Esophagus muscularis mucosa (tissue), 4 donors: Measurements from ENCODE around the gene NUMA1. TPM values are rescaled to one million over a fixed set of nuclear protein-coding genes. Genes with fewer than 3 reads are reported as not detected.
A peak's percentile ranks its signal among the peaks of the same experiment; 100 is the strongest.

ENCODE experiments used
- DNase-seq: peaks from one replicate; pipeline ENCODE4 v3.0.0-alpha.2; 2017; ENCODE audit errors: extremely low spot score
- H3K27ac ChIP-seq, 4 donors: fragments of 200-600 bp; sonication (generic); replicated peaks in 1 of 4; 1 replicate in 3 of 4; 2 replicates in 1 of 4; pipeline ENCODE4 v1.5.1; 2016 to 2019; ENCODE audit warnings: mild to moderate bottlenecking in 1 of 4
- H3K27me3 ChIP-seq, 4 donors: fragments of 200-600 bp; sonication (generic); one replicate each; pipeline versions ENCODE4 v1.5.1 to v1.6.0; 2016 to 2019
- H3K36me3 ChIP-seq, 4 donors: fragments of 200-600 bp; sonication (generic); one replicate each; pipeline ENCODE4 v1.5.1; 2016 to 2019
- H3K4me1 ChIP-seq, 4 donors: fragments of 200-600 bp; sonication (generic); one replicate each; pipeline ENCODE4 v1.5.1; 2016 to 2019
- H3K4me3 ChIP-seq, 4 donors: fragments of 200-600 bp; sonication (generic); 1 replicate in 2 of 4; 2 replicates in 2 of 4; pipeline ENCODE4 v1.5.1; 2016 to 2019; ENCODE audit warnings: mild to moderate bottlenecking in 4 of 4, moderate library complexity in 1 of 4
- H3K9me3 ChIP-seq, 4 donors: fragments of 200-600 bp; sonication (generic); 1 replicate in 3 of 4; 2 replicates in 1 of 4; pipeline ENCODE4 v1.5.1; 2016 to 2019
- EP300 ChIP-seq: sonication (generic); formaldehyde crosslinking; IDR thresholded peaks from one replicate; pipeline ENCODE4 v1.6.1; 2017; ENCODE audit warnings: antibody characterized with exemption
- POLR2A ChIP-seq: fragments of 450-650 bp; IDR thresholded peaks from one replicate; pipeline ENCODE4 v1.6.1; 2017; ENCODE audit warnings: antibody characterized with exemption, moderate library complexity, mild to moderate bottlenecking, low read depth
- POLR2AphosphoS5 ChIP-seq, 2 donors: sonication (generic); formaldehyde crosslinking; IDR thresholded peaks; one replicate each; pipeline ENCODE4 v1.6.1; 2017; ENCODE audit warnings: antibody characterized with exemption in 2 of 2
- WGBS: methylation state at CpG from one replicate; pipeline ENCODE4 v1.1.5; 2018; 5-methylcytosine and 5-hydroxymethylcytosine counted together
- intact Hi-C: fragments of 100-400 bp; cut with DNase I; formaldehyde crosslinking; loops from one replicate; pipeline ENCODE4 v1.15.1; 2023
- total RNA-seq, 4 donors: library from RNA; depleted of rRNA; stranded (reverse); fragments of >200 nt; gene quantifications; one replicate each; pipeline versions ENCODE4 v1.1.0 to v1.2.1, GENCODE V29; 2016
- TF ChIP-seq, protein P1 (sequence below), 3 experiments: fragments of 200-600 bp in 2 of 3; fragments of 450-650 bp in 1 of 3; sonication (generic) in 2 of 3; IDR thresholded peaks; one replicate each; pipeline ENCODE4 v1.5.1; 2017 to 2019; ENCODE audit warnings: antibody characterized with exemption in 3 of 3, mild to moderate bottlenecking in 2 of 3, moderate library complexity in 1 of 3

NUMA1 gene
- total RNA-seq, 4 donors from 2014 or later: 214 to 328 (median 272) TPM

DNA sequence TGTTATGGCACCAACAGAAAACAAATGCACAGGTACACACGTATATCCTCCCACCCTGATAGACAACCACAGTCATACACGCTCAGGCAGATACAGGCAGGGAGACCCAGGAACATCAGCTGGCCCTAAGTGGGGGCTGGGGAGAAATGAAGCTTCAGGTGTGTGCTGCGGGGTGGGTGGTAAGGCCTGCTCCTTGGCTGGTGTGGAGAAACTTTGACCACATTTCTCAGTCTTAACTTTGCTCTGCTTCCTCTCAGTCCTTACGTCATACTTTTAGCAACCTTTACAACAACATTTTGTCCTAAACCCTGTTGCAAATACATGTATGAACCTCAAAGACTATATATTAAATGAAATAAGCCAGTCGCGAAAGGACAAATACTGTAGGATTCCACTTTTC is 38.9 kb upstream of the NUMA1 start:
- intact Hi-C loops: no loop called here
- TF ChIP-seq EP300 (no peak), POLR2A (no peak), POLR2AphosphoS5 (IDR thresholded peaks at IDR 0.05) (no peak)
- TF ChIP-seq, protein P1, sequence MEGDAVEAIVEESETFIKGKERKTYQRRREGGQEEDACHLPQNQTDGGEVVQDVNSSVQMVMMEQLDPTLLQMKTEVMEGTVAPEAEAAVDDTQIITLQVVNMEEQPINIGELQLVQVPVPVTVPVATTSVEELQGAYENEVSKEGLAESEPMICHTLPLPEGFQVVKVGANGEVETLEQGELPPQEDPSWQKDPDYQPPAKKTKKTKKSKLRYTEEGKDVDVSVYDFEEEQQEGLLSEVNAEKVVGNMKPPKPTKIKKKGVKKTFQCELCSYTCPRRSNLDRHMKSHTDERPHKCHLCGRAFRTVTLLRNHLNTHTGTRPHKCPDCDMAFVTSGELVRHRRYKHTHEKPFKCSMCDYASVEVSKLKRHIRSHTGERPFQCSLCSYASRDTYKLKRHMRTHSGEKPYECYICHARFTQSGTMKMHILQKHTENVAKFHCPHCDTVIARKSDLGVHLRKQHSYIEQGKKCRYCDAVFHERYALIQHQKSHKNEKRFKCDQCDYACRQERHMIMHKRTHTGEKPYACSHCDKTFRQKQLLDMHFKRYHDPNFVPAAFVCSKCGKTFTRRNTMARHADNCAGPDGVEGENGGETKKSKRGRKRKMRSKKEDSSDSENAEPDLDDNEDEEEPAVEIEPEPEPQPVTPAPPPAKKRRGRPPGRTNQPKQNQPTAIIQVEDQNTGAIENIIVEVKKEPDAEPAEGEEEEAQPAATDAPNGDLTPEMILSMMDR (IDR thresholded peaks at IDR 0.05): no peak

DNA sequence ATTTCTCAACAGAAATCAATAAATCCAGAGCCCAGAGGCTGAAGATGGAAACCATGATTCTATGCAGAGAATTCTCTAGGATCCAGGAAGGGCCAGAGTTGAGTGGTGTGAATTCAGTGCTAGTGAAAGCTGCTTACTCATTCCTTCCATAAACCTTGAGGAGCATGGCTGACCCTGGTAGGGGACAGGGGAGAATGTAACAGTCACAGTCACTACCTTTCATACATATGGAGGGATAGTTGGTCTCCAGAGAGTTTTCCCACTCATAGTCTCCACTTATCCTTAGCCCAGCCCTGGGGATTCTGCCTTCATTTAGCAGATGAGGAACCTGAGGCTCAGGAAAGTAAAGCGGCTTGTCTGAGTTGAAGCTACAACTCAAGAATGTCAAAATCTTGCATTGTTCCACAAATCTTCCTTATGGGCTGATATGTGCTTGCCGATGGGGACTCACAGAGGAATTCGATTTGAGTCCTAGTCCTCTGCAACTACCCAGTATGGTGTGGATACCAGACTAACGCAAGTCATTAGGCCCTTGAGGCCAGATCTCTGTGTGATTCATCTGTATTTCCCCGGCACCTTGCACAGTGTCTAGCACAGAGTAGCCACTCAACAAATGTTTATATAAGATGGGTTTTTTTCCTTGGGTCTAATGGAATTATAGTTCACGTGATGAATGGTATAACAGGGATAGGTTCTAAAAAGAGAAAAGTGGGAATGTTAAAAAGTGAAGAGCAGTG is 35.8 kb upstream of the NUMA1 start:
- Histone ChIP-seq H3K4me1 (peaks cover 11 to 14% (median 13%) of the 10 kb centered on the region in 4 donors), H3K27ac (no peak overlapping the region), H3K4me3 (no peak overlapping the region), H3K27me3 (peaks cover 0 to 6% (median 0%) of the 10 kb centered on the region in 4 donors), H3K36me3 (no peaks in the 10 kb centered on the region), H3K9me3 (no peaks in the 10 kb centered on the region)
- intact Hi-C loops: no loop called here
- WGBS: 96% methylated on average over 6 of the region's 6 CpGs
- TF ChIP-seq POLR2A: no peak
- TF ChIP-seq, protein P1 (IDR thresholded peaks at IDR 0.05): no peak
- no peak for TF ChIP-seq EP300
- TF ChIP-seq POLR2AphosphoS5 (IDR thresholded peaks at IDR 0.05): no peak
- no peak for DNase-seq

More for the DNA sequence above, 38.9 kb upstream of the NUMA1 start:
- no peak overlapping the region for H3K4me3 ChIP-seq
- H3K27ac ChIP-seq: no peak overlapping the region
- no peaks in the 10 kb centered on the region for H3K4me1 ChIP-seq
- H3K27me3 ChIP-seq: peaks cover 0 to 6% (median 0%) of the 10 kb centered on the region in 4 donors
- 80% methylated on average over 6 of the region's 6 CpGs for WGBS
- no peak for DNase-seq
- no peaks in the 10 kb centered on the region for H3K36me3 ChIP-seq
- H3K9me3 ChIP-seq: no peaks in the 10 kb centered on the region

DNA sequence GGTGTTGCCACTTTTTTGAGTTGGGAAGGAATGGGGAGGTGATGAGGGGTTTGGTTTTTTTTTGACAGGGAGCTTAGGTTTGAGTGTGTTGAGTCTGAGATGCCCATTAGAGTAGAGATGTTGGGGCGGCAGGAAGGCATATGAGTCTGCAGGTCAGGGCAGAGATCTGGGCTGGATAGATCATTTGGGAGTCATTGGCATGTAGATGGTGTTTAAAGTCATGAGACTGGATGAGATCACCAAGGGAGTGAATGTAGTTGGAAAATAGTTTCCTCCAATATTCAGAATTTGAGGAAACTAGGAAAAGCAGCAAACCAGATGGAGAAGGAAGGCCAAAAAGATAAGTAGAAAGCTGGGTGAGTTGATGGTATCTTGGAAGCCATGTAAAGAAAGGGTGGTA is 34.2 kb upstream of the NUMA1 start:
- H3K9me3 ChIP-seq: no peaks in the 10 kb centered on the region
- 89% methylated on average over 1 of the region's 1 CpG for WGBS
- peaks cover 0 to 6% (median 0%) of the 10 kb centered on the region in 4 donors for H3K27me3 ChIP-seq
- TF ChIP-seq, protein P1 (IDR thresholded peaks at IDR 0.05): no peak
- TF ChIP-seq POLR2AphosphoS5 (IDR thresholded peaks at IDR 0.05): no peak
- TF ChIP-seq EP300: no peak
- no peak for TF ChIP-seq POLR2A
- H3K36me3 ChIP-seq: peaks cover 0 to 8% (median 5%) of the 10 kb centered on the region in 4 donors
- no peak overlapping the region for H3K27ac ChIP-seq
- H3K4me1 ChIP-seq: peaks cover 15 to 17% (median 16%) of the 10 kb centered on the region in 4 donors
- intact Hi-C loops: no loop called here
- DNase-seq: no peak
- no peak overlapping the region for H3K4me3 ChIP-seq

DNA sequence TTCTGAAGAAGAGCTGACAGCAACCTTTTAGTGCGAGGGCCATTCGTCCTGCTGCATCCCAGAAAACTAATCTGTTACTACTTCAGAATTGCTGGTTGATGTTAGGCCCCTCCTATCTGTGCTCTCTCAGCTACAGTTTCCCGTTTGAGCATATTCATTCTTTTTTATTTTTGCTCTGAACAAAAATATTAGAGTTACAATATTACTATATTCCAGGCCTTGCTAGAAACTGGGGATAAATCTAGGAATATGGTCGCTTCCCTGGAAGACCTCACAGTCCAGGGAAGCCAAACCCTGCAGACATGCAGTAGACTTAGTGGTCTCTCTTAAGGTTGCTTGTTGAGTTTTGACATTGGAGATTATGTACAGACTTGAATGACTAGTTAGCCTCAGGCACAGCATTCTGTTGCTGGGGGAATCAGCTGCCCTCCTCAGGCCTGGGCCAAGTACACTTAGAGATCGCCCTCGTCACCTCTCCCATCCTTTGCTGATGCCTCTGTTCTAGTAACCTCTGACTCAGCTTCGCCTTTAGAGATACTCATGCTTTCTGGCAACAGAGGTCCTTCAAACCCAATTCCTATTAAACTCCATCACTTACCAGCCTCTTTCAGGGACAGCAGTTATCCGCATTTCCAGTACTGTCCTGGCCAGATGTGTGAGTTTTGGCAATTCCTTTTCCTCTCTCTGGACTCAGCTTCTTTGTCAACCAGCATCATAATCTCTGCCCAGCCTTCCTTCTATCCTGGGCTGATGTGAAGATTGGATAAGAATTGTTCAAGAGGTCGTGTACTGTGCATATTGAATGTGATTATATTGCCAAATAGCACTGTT is 32.9 kb upstream of the NUMA1 start:
- Histone ChIP-seq H3K9me3 (no peaks in the 10 kb centered on the region), H3K27me3 (no peaks in the 10 kb centered on the region), H3K4me3 (peak overlapping the region; percentile 64 to 71 (median 68)), H3K27ac (peak overlapping the region; percentile 89 to 97 (median 93)), H3K36me3 (peaks cover 0 to 20% (median 19%) of the 10 kb centered on the region in 4 donors), H3K4me1 (peaks cover 15 to 17% (median 16%) of the 10 kb centered on the region in 4 donors)
- no peak for DNase-seq
- intact Hi-C loops: no loop called here
- WGBS: 66% methylated on average over 9 of the region's 9 CpGs
- no peak for TF ChIP-seq EP300
- no peak for TF ChIP-seq POLR2A
- TF ChIP-seq, protein P1 (IDR thresholded peaks at IDR 0.05): no peak
- no peak for TF ChIP-seq POLR2AphosphoS5 (IDR thresholded peaks at IDR 0.05)
